MV-4-11 (cell line): ENCODE results near the gene PLXDC1.
"Not testable (repeated sequence)": the region's sequence is repeated elsewhere in the genome, so short reads cannot be mapped to it uniquely, and the experiment has no call there.

ENCODE experiments used
- DNase-seq: peaks from one replicate; lab custom pipeline; 2025; lab: John Stamatoyannopoulos, UW

The PLXDC1 gene

DNA sequence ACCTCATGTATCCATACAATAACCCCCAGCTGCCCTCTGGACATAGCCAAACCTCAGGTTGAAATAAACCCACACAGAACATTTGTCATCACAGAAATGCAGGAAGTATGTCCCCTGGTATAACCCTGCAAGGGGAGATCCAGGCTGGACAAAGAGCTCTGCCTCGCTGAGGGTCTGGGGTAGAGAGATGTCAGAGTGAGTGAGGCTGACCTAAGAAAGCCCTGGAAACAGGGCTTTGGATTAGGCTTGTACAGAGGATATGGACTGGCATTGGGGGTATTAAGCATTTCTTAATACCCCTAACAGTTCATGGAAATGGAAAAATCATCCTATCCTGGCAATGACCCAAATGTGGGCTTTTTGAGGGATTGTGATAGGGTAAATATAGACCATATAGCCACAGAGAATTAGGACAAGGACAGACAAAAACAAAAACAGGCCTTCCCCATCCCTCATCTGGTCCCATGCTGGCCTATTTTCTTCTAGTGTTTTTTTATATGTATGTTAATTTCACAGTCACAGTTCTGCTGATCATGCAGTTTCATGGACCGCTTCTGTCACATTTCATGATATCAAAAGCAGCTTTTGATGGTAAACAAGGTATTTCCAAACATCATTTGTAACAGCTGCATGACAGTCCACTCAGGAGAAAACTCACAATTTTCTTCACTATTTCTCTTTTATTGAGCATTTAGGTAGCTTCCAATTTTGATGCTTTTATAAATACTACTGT lies 26.1 kb downstream of the PLXDC1 start:
- no peak for DNase-seq

DNA sequence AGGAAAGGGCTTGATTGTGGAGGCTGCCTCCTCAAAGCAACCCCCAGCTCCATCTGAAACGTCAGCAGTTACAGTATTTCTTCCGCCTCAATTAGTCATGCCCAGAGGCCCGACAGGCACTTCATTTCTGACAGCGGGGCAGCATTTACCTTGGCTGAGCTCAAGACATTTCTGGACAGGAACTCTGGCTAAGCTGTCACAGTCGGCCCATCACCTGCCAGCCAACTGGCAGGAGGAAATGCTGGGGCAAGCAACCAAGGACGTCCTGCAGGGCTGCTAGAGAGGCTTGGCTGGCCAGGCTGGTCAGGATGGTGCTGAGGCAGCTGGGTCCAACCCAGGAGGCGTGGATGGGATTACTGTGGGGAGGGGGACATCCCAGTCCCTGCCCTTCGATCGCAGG lies 27.8 kb downstream of the PLXDC1 start:
- no peak for DNase-seq

DNA sequence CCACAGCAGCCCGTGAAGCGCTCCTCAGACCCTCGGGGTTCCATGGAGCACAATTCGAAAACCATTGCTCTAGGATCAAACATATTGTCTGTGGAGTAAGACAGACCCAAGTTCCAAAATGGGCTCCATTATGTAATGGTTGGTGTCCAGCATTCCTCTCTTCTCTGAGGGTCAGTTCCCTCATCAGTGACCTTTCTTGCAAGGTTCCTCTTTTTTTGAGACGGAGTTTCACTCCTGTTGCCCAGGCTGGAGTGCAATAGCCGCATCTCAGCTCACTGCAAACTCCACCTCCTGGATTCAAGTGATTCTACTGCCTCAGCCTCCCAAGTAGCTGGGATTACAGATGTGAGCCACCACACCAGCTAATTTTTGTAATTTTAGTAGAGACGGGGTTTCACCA lies 28.4 kb downstream of the PLXDC1 start:
- DNase-seq: peak; percentile 73

DNA sequence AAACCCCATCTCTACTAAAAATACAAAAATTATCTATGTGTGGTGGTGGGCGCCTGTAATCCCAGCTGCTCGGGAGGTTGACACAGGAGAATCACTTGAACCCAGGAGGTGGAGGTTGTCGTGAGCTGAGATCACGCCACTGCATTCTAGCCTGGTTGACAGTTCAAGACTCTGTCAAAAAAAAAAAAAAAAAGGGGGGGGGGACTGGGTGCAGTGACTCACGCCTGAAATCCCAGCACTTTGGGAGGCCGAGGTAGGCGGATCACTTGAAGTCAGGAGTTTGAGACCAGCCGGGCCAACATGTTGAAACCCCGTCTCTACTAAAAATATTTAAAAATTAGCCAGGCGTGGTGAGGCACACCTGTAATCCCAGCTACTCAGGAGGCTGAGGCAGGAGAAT lies 29.5 kb downstream of the PLXDC1 start:
- not testable (repeated sequence) for DNase-seq

DNA sequence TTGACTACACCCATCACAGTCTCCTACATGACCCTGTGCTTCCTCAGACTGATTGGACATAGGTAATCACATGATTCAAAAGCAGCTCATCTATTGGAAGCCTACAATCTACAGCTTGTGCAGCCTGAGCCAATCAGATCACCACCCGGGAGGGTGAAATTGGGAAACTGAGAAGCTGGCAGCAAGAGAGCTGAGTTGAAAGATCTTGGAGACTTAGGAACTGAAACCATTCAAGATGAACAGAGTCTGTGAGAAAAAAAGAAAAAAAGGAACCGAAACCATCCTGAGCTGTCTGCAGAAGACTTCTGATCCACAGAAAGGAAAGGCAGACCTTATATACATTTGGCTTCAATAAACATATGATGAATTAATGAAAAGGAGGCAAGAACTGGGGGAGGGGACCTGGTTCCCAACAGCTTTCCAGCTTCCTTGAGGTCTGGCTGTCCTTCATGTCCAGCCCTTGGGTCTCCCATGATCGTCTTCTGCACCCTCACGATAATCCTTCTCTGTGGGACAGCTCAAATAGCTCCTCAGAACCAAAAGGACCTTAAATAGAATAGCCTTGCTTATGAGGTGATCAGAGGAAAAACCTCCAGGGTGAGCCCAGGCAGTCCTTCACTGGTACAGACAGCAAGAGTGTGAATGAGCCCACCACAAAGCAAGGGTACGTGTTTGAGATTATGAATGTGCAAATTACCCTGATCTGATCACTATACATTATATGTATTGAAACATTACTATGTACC lies 32.6 kb downstream of the PLXDC1 start:
- DNase-seq: peak; percentile 99

DNA sequence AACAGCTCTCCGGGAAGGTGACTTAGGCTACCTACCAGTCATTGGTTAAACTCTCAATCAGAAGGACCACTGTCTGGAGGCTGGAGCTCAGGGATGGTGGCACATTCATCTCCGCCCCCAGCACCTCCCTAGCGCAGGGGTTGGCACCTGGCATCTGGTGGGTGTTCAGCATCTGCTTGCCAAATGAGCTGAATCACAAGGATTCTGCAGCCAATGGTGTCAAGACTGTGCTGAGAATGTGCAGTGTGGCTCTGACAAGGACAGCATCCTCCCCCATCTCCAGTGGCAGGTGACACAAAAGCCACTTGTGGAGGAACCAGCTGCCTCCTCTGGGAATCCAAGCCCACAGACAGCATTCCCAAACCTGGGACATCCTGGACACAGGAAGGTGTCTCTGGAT lies 35.2 kb downstream of the PLXDC1 start:
- no peak for DNase-seq

DNA sequence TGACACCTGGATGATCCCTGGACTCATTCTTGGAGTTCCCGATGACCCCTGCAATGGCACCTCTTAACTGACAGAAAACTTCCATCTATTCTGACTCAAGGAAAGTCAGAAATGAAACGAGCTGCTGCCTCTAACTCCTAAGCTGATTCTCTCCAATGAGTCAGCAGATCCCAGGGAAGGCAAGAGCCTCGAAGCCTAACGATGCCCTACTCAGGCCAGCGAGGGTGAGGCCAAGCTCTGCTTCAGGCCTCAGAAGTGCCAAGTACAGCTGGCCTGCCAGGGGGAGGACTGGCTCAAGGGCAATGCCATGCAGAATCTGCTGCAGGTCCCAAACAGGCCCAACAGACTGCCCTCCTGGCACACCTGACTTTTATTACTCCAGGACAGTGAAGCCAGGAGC lies 36.3 kb downstream of the PLXDC1 start:
- DNase-seq: no peak

DNA sequence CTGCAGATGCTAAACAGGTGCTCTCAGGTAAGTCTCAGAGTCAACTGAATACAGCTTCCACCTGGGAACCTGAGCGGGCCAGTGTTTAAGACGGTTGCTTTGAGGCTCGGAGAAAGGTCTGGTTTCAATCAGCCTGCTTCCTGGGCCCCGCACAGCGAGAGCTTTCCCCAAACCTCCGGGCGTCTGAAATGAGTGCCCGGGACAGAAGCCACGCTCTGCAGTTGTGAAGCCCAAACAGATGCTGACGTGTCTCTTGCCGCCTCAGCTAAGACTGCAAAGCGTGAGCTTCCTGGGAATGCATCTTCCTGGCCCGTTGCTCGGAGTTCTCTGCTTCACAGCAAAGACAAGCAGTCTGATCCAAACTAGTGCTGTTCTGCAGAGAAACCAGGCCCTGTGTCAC lies 36.7 kb downstream of the PLXDC1 start:
- no peak for DNase-seq

DNA sequence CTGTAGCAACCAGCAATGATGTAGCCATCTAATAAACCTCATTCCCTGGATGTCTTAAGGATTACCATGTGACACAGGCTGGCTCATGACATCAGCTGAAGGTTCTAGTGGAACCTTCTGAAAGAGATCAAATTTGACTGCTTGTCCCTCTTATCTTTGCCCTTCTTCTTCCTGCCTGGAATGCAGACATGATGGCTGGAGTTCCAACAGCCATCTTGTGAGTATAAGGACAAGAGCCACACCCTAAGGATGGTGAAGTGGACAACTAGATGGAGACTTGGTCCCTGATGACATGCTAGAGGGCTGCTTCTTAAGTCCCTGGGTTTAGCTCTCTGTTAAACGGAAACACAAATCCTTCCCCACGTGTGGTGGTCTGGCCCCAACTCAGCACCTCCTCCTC lies 37.6 kb downstream of the PLXDC1 start:
- DNase-seq: no peak

DNA sequence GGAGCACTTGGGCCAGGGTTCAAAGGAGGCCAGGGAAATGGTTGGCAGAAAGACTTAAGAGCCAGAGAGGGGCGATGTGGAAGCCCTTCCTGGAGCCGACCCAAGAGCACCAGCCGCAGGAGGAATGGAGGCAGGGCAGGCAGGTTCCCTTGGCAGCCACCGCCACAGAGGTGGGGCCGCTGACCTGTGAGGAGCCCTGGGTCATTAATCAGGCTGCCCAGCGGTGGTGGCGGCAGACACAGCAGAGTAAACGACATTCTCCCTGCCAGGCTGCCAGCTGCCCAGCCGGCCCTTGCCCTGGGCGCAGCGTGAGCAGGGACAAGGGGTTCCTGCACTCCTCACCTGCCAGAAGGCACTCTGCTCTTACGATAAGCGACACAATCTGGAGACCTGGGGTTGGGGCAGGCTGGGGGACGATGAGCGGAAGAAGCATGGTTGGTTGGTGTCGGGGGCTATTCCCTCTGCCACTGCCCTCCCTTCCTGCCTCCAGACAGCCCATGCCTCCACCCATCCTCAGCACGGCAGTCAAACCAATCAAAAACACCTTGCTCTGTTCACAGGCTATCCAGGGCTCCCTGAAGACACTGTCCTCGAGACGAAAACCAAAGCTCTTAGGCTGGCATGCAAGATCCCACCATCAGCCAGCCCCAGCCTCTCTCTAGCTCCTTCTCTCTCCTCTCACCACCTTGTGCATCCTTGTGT lies 40.9 kb downstream of the PLXDC1 start:
- DNase-seq: no peak

DNA sequence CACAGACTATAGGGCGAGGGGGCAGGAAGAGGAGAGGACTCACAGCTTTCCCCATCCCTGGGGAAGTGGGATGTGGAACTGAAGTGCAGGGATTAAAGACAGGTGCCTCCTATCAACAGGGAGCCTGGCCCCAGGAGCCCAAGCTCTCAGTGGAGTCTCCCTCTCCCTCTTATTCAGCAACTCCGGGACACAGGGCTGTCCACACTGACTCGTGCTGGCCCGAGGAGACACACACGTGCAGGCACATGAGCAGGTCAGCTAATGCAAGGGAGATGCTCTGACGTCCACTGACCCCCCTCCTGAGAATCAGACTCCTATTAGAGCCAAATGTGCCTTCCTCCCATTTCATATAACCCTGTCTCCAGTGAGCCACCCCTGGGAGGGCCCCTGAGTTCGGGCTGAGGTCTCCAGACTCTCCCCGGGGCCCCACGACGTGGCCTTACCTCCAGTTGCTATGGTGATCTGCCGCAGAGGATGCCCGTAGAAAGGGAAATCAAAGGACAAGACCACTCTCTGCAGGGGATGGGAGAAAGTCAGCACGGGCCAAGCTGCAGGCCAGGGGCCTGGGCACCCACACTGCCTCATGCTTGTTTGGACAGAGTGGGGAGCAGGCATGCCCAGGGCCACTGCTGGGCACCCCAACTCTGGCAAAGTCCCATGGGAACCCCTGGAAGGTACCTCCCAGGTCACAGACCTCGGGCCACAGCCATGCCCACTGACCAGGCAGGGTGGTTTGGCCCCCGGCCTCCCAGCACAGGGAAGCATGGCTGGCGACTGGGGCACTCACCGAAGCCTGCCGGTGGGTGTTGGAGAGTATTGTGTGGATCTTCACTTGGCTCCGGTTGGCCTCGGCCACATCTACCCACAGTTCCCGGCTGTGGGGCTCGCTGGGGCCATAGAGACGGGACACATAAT lies 42.7 kb downstream of the PLXDC1 start:
- DNase-seq: no peak

DNA sequence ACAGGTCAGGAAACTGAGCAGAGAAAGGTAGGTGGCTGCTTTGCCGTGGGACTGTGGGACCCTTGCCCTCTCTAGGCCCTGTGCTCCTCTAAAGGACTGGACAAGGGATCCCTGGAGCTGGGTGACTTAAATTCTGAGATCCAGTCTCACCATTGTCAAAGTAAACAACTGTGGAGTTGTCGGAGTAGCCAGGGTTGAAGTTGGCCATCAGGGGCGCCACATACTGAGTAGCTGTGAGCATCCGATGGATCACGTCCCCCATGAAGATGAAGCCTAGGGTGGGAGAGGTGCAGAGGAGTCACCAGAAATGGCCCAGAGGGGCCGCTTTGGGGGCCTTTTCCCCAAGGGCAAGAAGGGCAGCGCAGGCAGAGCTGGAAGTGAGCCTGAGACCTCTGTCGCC lies 43.5 kb downstream of the PLXDC1 start:
- no peak for DNase-seq

DNA sequence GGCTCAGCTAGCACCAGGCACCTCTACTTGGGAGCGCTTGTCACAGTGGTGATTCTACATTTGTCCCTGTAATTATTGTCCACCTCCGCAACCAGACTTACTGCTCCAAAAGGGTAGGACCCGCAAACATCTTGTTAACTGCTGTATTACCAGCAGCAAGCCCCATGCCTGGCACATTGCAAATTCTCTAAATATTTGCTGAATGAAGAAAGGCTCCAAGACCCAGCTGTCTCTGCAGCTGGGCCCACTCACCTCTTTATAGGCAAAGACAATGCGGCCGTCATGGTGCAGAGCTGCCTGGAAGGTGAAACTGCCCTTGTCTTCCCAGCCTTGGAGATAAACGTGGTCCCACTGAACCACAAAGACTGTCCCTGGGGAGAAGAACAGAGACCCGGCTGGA lies 44.3 kb downstream of the PLXDC1 start:
- DNase-seq: no peak

DNA sequence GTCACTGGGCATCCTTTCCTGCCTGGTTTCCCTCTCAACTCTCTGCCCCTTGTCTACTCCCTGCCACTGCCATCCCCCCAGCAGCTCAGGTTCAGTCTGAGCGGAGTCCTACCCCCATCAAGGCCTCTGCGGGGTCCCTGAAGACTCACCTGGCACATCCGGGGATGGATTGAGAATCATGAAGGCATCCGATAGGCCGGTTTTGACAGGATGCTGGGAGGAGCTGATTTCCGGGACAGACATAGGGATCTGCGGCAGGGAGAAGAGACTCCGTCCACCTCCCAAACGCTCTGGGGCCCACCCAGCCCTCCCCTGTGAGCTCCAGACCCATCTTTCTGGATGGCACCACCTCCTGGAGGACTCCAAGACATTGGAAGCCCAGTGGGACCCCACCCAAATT lies 45.7 kb downstream of the PLXDC1 start:
- no peak for DNase-seq

DNA sequence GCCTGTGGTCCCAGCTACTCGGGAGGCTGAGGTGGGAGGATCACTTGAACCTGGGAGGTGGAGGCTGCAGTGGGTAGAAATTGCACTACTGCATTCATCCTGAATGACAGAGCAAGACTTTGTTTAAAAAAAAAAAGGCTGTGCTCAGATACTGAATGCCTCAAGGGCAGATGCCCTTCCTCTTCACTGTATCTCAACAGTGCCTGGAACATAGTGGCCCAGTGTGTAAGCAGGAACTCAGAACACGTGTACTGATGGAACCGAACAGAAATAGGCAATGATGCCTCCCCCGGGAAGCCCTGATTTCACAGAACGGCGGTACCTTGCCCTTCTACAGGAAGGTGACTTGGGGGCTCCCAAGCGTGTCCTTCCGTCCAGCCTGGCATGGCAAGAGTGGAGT lies 46.8 kb downstream of the PLXDC1 start:
- no peak for DNase-seq

DNA sequence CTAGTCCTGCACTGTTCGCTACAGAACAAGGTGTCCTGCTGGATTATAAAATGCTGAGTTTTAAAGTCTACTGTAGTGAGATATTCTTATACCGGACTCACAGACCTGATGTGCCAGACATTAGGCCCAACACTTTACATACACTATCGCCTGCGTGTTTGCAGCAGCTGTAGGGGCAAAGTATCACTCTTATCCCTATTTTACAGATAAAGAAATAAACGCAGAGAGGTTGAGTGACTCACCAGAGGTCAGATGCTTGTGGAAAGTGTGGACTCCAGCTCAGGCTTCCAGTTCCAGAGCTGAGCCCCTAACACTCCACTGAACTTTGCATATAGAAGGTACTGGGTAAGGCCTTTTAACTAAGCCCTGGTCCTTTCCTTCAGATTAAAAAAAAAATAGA lies 47.4 kb downstream of the PLXDC1 start:
- DNase-seq: no peak

DNA sequence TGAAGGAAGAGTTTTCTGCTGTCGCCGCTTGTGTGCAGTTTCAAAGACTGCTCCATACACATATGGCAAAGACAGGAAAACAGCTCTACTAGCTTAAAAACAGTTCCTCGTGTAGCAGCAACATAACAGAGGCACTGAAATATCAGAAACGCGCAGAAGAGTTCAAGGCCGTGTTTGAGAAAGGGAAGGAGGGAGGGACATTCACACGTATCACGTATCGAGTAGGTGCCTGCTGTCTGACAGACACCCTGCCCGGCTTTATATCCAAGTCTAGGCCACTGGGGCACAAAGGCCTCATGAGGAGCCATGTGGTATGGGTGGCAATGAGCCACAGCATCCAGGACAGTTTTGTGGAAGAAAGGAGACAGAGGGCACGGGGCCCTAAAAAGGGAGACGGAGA lies 50.3 kb downstream of the PLXDC1 start:
- DNase-seq: no peak

DNA sequence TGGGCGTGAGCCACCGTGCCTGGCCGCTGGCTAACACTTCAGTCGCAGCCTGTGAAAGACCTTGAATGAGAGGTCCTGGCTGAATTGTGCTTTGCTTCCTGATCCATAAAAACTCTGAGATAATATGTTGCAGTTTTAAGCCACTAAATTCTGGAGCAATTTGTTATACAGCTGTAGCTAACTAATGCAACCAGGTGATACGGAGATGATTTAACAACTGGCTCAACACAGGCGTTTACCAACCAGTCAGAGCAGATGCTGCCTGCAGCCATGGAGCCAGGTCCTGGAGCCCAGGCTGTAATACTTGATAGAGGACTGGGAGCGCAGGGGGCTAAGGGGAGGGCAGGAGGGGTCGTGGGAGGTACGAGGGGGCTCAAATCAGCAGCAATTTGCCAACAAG lies 50.9 kb downstream of the PLXDC1 start:
- DNase-seq: no peak

DNA sequence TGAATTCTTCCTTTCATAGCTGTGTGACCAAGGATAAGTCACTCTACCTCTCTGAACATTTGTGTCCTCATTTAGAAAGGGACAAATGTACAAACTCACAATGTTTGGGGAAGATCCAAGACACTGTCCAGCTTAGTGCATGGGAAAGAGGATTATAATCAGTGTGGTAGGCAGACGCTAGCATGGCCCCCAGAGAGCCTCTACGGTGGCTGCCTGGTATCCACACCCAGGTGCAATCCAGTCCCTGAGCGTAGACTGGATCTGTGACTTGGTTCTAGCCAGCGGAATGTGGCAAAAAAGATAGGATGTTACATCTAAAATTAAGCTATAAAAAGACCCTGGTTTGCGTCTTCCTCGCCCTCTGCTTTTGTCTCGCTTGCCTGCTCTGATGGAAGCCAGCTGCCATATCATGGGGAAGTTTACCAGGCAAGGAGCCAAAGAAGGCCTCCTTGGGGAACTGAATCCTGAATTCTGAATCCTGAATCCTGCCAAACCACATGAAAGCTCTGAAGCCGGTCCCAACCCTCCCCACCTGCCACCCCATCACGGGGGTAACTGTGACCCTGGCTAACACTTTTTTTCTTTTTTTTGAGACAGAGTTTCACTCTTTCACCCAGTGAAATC lies 51.7 kb downstream of the PLXDC1 start:
- no peak for DNase-seq

DNA sequence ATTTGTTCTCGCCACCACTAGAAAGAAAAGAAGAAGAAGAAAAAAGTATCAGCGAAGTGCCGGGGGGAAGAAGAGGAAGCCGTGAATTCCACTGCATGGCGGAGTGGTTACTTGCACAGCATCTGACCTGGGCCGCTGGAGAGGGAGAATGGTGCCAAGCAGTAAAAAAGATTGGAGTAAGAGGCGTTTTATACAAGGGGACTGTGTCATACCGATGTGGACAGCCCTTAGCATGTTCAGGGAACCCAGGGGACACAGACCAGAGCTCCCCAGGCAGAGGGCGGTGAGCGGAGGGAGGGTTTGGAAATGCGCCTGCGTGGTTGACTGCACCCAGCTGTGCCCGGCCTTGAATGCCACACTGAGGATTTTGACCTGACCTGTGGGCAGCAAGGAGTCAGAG lies 52.8 kb downstream of the PLXDC1 start:
- peak; percentile 40 for DNase-seq

DNA sequence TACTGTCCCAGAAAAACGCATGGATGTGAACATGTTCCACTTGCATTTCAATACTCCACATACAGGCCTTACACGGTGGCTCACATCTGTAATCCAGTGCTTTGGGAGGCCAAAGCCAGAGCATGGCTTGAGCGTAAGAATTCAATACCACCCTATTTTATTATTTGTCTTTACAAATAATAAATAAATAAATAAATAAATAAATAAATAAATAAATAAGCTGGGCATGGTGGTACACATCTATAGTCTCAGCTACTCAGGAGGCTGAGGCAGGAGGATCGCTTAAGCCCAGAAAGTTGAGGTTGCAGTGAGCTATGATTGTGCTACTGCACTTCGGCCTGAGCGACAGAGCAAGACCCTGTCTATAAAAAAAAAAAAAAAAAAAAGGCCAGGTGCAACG lies 53.9 kb downstream of the PLXDC1 start:
- DNase-seq: no peak

DNA sequence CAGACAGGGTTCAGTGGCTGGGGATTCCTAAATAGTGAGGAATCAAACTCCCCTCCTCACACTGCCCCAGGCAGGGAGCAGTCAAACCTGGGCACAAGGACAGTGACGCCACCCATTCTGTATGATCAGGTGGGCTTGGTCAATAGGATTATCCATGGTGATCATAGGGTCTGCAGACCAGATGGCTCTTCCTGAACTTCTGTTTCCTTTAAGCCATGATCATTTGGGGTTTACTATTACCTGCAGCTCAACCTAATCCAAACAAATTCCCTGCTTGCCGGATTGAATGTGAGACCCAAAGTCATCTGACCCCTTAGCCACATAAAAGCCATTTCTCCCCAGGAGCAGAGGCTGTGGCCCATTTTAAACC lies 54.3 kb downstream of the PLXDC1 start:
- no peak for DNase-seq
